Fibroblast of pulmonary artery (primary cell): ENCODE data around the gene ANK3.
A peak's percentile ranks its signal among the peaks of the same experiment; 100 is the strongest.

Experiments
- DNase-seq: peaks from one replicate; pipeline ENCODE4 v3.0.0-alpha.2; 2010; ENCODE audit warnings: low read depth
- H3K4me3 ChIP-seq: replicated peaks from 2 replicates; pipeline ENCODE4 v1.5.1; 2011; ENCODE audit warnings: low read depth, mild to moderate bottlenecking, control low read depth, low read length, moderate library complexity
- TF ChIP-seq, protein P1 (sequence below): IDR thresholded peaks from 2 replicates; pipeline ENCODE4 v1.5.1; 2011; ENCODE audit warnings: mild to moderate bottlenecking, control low read depth, low read length, inconsistent platforms; ENCODE audit errors: missing control alignments

Gene ANK3

GRCh38 chr10:60428387-60428737, 38.7 kb upstream of the ANK3 start:
- peak; percentile 77 for DNase-seq

GRCh38 chr10:60427709-60428386, 38.2 kb upstream of the ANK3 start:
- TF ChIP-seq, protein P1, sequence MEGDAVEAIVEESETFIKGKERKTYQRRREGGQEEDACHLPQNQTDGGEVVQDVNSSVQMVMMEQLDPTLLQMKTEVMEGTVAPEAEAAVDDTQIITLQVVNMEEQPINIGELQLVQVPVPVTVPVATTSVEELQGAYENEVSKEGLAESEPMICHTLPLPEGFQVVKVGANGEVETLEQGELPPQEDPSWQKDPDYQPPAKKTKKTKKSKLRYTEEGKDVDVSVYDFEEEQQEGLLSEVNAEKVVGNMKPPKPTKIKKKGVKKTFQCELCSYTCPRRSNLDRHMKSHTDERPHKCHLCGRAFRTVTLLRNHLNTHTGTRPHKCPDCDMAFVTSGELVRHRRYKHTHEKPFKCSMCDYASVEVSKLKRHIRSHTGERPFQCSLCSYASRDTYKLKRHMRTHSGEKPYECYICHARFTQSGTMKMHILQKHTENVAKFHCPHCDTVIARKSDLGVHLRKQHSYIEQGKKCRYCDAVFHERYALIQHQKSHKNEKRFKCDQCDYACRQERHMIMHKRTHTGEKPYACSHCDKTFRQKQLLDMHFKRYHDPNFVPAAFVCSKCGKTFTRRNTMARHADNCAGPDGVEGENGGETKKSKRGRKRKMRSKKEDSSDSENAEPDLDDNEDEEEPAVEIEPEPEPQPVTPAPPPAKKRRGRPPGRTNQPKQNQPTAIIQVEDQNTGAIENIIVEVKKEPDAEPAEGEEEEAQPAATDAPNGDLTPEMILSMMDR = no peak
- H3K4me3 ChIP-seq = no peak overlapping the region
- DNase-seq = no peak

More at GRCh38 chr10:60428387-60428737, 38.7 kb upstream of the ANK3 start:
- TF ChIP-seq, protein P1 = no peak
- no peak overlapping the region for H3K4me3 ChIP-seq

GRCh38 chr10:60427148-60427547, 37.5 kb upstream of the ANK3 start:
- TF ChIP-seq, protein P1 = no peak
- H3K4me3 ChIP-seq = no peak overlapping the region
- DNase-seq = no peak

DNA sequence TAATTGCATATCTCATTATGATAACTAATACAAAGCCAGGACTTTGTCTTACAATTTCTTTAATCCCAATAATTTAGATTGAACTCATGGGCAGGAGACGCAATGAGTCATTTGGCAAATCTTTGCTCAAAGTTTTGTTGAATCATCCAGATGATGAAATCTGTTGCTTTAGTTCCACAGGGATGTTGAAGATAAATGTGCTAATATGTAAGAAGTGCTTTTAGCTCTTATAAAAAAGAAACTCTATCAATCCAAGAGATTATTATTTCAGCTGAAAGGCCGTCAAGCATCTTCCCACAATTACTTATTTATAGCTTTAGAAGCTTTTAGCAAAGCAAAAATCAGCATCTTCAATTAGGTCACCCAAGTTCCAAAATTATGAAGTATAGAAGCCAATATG, 36.8 kb upstream of the ANK3 start:
- TF ChIP-seq, protein P1 = no peak
- no peak overlapping the region for H3K4me3 ChIP-seq
- DNase-seq = peak; percentile 92

DNA sequence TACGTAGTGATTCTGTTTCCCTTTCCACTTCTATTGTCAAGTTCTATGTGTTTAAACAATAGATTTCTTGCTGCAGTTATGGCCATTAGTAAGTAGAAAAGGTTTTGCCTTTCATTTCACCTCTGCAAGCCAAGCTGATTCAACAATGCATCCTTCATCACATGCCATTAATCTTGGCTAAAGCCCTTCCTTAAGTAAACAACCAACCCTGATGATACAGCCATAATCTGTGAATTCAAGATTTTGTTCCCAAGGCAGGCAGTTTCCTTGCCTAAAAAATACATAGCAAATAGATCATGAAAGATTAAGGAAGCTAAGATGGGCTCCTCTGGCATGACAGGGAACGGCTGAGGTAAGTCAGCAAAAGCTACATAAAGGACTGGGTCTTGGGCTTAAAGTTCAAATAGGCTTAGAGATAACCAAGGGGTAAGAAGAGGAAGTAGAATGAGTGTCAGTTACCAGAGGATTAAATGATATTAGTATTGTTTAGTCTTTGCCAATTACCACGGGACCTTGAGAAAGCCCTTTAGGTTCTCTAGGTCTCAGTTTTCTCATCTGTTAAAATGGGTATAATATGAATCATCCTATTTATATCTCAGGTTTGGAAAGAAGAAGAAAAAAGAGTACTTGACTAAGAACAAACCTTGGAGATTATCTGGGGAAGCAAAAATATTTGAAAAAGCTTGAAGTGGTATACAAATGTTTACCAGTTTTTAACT, 35.9 kb upstream of the ANK3 start:
- DNase-seq = peak; percentile 70
- H3K4me3 ChIP-seq = no peak overlapping the region
- TF ChIP-seq, protein P1 = no peak

DNA sequence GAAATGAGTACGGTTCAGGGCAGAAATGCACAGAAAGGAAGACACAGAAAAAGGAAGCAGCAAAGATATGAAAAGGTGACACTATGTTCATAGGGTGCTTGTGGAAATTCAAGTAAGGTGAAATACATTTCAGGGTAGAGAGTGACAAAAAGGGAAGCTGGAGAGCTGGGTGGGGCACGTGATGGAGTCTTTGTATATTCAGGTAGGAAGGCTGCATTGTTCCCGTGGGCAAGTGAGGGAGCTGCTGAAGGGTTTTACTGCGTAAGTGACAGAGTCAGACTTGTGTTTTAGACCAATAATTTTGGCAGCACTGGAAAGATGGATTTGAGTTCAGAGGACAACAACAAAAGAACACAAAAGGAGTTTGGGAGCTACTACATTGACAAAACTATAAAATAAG, 35.3 kb upstream of the ANK3 start:
- TF ChIP-seq, protein P1 = no peak
- no peak for DNase-seq
- H3K4me3 ChIP-seq = no peak overlapping the region
